Occipital lobe (tissue), 2 donors: ENCODE measurements around the gene FAM222B. TPM values are rescaled to one million over a fixed set of nuclear protein-coding genes. Genes with fewer than 3 reads are reported as not detected.
A peak's percentile ranks its signal among the peaks of the same experiment; 100 is the strongest.

Experiments used
- DNase-seq: peaks from one replicate; lab custom pipeline; 2025; lab: John Stamatoyannopoulos, UW
- total RNA-seq: library from RNA; depleted of rRNA; stranded (reverse); fragments of >200 nt; gene quantifications from one replicate; pipeline ENCODE4 v1.2.3, GENCODE V29; 2014

The FAM222B gene
- total RNA-seq, 1 donor from 2014 or later, result 2.7 TPM

DNA sequence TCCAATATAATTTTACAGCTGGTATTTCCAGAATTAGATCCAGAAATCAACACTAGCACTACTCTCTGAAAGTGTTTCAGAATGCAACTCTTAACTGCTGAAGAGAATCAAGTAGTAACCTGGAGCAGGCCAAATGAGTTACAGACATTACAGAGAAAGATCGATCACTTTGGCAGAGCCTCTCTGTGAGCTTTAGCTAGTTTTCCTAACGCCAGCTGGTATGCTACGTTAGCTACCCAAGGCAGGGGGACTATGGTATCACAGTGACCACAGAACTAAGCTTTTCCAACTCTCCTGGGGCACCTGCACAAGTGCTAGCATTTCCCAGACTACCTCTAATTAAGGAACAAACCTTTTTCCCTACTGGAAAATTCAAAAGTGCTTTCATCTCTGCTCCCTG, 68.4 kb downstream of the FAM222B start:
- DNase-seq, result no peak

DNA sequence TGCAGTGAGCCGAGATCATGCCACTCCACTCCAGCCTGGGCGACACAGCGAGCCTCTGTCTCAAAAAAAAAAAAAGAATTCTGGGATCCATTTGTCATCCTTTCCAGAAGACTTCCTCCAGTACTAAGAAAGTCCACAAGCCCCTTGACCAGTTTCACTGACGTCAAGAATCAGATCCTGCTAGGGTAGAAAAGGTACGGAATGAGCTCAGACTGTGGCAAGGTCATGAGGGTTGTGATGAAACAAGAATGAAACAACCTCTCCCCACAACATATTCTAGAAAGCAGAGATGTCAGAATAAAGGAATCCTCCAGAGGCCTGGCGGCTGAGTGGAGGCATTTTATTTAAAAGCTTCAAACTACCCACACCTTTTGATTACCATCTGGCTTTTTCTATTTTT, 68.9 kb downstream of the FAM222B start:
- DNase-seq, result no peak

DNA sequence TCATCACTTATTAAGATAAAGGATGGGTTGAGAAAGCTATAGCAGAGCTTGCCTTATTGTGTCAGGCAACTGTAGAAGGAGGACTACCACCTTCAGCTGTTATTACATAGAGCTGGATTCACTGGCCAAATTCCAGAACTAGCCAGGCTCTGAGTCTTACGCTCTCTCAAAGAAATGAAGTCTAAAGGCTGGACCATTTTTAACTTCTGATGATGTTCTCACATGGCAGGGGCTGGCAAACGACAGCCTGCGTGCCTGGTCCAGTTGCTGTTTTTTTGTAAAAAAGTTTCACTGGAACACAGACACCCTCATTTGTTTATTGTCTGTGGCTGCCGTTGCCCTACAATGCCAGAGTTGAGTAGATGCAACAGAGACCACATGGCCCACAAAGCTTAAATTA, 77.6 kb downstream of the FAM222B start:
- no peak for DNase-seq

DNA sequence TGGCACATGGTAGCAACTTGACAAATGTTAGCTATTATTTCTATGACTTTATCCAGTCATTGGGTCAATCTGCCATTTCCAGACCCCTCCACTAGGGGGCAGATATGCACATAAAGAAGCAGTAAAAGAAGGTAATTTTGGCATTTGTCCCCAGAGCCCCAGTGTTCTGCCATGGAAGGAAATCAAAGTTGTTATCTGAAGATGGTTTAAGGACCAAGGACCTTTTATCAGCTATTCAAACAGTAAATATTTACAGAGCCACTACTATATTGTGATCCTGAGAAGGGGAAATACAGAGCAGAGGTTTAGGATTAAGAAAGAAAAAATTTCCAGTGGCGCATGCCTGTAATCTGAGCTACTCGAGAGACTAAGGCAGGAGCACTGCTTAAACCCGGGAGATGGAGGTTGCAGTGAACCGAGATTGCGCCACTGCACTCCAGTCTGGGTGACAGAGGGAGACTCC, 78.8 kb downstream of the FAM222B start:
- peak; percentile 36 for DNase-seq

DNA sequence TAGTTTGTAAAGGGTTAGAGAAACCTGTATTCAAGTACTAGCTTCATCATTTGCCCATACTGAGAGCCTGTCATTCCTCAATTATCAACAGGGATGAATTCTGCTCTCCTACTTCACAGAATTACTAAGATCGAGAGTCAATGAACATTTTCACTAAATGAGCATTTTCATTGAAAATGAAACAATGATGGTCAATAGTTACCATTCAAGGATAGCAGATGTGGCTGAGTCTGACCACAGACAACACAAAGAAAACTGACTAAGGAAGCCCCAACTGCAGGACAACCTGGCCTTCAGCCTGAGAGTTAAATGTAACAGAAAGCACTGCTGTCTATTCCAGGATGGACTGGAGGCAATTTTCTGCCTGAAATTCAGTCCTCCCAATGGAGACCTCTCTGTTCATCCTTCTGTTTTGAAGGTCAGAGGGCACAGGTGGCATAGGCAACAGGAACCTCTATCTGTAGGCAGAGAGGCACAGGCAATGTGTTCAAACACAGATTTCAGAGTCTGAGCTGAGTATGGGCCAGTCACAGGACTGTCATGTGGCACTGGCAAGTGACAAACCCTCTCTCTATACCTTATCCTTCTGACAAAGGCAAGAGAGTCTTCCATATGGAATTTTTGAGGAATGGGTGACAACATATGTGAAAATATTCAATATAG, 79.3 kb downstream of the FAM222B start:
- DNase-seq, result no peak

DNA sequence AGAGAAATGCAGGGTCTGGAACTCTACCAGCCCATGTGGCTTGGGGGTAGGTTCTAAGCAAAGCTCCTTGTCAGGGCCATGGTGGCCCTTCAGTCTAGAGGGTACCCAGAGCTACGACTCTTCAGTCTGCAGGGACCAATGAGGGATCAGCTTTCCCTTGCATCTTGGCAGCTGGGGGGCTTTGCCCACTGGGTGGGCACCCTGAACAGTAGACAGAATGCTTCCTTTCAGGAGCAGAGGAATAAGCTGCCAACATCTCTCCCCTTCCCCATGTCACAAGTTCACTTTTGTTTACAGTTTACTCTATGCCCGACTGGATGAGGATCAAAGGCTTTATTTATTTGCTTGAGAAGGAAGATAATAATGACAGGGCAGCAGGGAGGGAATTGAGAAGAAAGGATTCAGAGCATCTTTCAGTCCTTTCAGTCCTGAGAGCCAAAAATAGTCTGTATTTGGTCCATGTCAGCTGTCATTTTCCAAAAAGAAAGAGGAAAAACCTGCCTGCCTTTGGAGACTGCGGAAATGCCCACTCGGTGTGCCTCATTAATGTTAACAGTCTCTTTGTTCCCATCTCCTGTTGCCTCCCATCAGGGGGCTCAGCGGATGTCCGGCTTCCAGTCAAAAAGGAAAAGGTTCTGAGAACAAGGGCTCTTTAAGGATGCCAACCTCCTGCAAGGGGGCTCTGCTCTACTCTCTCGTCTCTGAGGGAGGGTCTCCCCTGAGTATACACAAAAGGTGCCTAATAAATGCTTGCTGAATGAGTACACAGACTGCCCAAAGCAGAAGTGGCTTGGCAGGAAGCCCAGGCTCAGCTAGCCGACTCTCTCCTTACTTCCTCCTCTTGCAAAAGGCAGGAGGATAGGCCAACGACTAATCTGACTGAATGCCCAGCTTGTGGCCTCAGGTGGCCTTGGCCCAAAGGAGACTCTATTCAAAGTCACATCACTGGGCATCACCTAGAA, 81.7 kb downstream of the FAM222B start:
- peak; percentile 37 for DNase-seq

- no peak for DNase-seq
Measured at GRCh38 chr17:28759256-28759865, 83.2 kb downstream of the FAM222B start.

- DNase-seq, result no peak
Measured at GRCh38 chr17:28758411-28759121, 84.0 kb downstream of the FAM222B start.

GRCh38 chr17:28756049-28756804, 86.4 kb downstream of the FAM222B start:
- no peak for DNase-seq

GRCh38 chr17:28755486-28755885, 87.1 kb downstream of the FAM222B start:
- no peak for DNase-seq

DNA sequence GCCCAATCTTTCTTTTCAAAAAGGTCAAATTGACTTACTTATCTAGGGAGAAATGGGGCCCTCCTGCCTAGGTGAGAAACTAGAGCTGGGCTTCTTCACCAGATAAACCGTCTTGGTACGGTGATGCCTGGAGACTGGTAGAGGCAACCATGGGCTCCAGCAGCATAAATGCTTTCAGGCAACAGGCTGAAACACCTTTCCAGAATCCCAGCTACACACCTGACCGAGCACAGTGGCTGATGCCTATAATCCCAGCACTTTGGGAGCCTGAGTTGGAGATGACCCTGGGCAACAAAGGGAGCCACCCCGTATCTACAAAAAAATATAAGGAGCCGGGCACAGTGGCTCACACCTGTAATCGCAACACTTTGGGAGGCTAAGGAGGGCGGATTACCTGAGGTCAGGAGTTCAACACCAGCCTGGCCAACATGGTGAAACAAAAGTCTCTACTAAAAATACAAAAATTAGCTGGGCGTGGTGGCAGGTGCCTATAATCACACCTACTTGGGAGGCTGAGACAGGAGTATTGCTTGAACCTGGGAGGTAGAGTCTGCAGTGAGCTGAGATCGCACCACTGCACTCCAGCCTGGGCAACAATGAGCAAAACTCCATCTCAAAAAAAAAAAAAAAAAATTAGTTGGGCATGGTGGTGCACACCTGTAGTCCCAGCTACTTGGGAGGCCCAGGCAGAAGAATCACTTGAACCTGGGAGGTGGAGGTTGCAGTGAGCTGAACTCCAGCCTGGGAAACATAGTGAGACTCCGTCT, 90.8 kb downstream of the FAM222B start:
- no peak for DNase-seq

DNA sequence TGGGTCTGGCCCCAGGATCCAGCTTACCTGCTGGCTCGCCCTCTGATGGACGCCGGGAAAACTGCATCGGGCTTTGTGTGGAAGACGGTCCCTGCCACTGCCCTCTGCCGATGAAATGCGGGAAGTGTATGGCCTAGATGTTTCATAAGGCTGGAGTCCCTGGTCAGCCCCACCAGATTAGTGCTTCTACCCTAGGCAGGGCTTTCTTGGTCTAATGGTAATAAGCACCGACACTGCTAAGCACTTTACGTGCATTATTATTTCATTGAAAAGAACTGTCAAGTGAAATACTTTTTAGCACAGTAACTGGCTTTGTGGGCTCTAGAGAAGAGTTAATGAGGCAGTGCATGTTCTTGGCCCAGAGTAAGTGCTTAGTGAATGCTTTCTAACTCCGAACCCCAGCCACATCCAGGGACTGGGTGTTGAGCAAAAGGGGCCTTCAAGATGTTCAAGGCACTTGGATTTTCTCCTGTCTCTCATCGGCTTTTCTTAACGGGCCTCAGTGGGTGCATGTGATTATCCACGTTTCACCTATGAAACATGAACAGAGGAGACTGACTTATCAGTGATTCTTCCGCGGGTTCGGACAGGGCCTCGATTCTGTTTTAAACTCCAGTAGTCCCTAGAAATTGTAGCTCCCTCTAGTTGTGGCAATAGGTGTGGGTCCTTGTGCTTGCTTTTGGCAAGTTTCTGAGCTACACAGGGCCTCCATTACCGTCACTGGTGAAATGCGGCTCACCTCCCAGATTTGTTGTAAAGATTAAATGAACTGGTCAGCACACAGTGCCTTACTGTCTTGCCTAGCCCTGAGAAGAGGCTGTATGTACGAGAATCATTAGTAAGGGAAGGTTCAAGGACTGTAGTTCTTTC, 92.2 kb downstream of the FAM222B start:
- DNase-seq, result peak; percentile 82

DNA sequence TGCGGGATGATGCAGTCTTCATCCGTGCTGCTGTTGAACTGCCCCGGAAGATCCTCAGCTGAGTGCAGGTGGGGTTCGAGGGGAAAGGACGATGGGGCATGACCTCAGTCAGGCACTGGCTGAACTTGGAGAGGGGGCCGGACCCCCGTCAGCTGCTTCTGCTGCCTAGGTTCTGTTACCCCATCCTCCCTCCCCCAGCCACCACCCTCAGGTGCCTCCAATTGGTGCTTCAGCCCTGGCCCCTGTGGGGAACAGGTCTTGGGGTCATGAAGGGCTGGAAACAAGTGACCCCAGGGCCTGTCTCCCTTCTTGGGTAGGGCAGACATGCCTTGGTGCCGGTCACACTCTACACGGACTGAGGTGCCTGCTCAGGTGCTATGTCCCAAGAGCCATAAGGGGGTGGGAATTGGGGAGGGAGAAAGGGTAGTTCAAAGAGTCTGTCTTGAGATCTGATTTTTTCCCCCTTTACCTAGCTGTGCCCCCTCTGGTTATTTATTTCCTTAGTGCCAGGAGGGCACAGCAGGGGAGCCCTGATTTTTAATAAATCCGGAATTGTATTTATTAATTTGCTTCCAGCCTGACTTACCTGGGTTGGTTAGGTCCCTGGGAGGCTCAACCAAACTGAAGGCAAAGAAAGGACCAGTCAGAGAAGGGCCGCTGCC, 92.9 kb downstream of the FAM222B start:
- DNase-seq, result no peak

DNA sequence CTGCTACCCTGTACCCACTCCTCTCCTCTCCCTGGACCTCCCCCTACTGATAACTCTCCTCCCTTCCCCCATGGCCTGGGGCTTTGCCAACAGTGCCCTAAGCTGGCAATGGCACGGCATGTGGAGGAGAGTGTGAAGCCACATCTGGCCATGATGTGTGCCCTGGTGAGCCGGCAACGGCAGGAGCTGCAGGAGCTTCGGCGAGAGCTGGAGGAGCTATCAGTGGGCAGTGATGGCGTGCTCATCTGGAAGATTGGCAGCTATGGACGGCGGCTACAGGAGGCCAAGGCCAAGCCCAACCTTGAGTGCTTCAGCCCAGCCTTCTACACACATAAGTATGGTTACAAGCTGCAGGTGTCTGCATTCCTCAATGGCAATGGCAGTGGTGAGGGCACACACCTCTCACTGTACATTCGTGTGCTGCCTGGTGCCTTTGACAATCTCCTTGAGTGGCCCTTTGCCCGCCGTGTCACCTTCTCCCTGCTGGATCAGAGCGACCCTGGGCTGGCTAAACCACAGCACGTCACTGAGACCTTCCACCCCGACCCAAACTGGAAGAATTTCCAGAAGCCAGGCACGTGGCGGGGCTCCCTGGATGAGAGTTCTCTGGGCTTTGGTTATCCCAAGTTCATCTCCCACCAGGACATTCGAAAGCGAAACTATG, 93.6 kb downstream of the FAM222B start:
- no peak for DNase-seq

- DNase-seq, result no peak
Measured at GRCh38 chr17:28747801-28748750, 94.5 kb downstream of the FAM222B start.

DNA sequence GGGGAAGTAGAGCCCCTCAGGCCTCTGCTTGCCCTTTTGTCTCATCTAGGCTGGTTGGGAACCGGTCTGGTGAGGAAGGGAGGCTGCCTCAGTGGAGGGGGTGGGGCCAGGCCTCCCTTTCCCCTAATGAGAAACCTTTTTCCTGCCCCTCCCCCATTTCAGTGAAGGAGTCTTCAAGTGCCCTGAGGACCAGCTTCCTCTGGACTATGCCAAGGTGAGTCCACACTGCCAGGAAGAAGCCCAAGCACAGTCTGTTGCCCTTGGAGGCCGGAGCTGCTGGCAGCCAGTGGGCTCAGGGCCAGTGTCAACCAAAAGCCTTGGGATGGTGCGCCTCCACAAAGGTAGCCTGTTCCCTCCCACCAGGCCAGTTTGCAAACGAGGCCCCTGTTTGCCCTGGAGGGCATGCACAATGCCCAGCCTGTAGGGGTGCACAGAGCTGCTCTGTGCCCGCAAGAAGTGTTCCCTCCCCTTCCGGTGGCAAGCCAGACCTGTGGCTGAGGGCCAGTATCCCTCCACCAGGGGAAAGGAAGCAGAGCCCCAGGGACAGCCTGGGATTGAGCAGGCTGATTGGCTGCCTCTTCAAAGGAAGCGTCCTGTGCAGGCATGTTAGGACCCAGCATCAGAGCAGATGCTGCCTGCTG, 95.4 kb downstream of the FAM222B start:
- peak; percentile 23 for DNase-seq
